Liver (tissue), 9 donors: Measurements from ENCODE around the gene SLCO6A1. TPM values are rescaled to one million over a fixed set of nuclear protein-coding genes. Genes with fewer than 3 reads are reported as not detected.

Source experiments
- DNase-seq: peaks from one replicate; pipeline ENCODE4 v3.0.0-alpha.2; 2017; ENCODE audit warnings: low spot score
- H3K27ac ChIP-seq, 2 donors: one replicate each; pipeline ENCODE4 v1.7.0; 2013; ENCODE audit warnings: inconsistent platforms in 2 of 2, low read length in 2 of 2, control low read depth in 1 of 2, low read depth in 1 of 2, mild to moderate bottlenecking in 1 of 2
- H3K27me3 ChIP-seq, 4 donors: one replicate each; pipeline versions ENCODE4 v1.6.1 to v1.7.0; 2013; ENCODE audit warnings: low read length in 3 of 4, inconsistent platforms in 1 of 4, mild to moderate bottlenecking in 1 of 4, moderate library complexity in 1 of 4; ENCODE audit not compliant: control insufficient read depth in 4 of 4, insufficient read depth in 4 of 4
- H3K36me3 ChIP-seq, 4 donors: one replicate each; pipeline versions ENCODE4 v1.6.1 to v1.7.0; 2013; ENCODE audit warnings: low read length in 3 of 4, mild to moderate bottlenecking in 3 of 4, low read depth in 1 of 4, moderate library complexity in 1 of 4; ENCODE audit not compliant: control insufficient read depth in 4 of 4, insufficient read depth in 3 of 4
- H3K4me1 ChIP-seq, 4 donors: one replicate each; pipeline versions ENCODE4 v1.6.1 to v1.7.0; 2013; ENCODE audit warnings: low read length in 3 of 4, mild to moderate bottlenecking in 3 of 4, moderate library complexity in 1 of 4; ENCODE audit not compliant: control insufficient read depth in 4 of 4, insufficient read depth in 4 of 4
- H3K4me3 ChIP-seq, 3 donors: one replicate each; pipeline versions ENCODE4 v1.6.1 to v1.7.0; 2013; ENCODE audit warnings: low read length in 3 of 3, control low read depth in 1 of 3, low read depth in 1 of 3, mild to moderate bottlenecking in 1 of 3
- H3K9ac ChIP-seq, 2 donors: one replicate each; pipeline ENCODE4 v1.7.0; 2013; ENCODE audit warnings: low read length in 2 of 2, mild to moderate bottlenecking in 2 of 2, moderate library complexity in 2 of 2, control low read depth in 1 of 2, low read depth in 1 of 2
- H3K9me3 ChIP-seq, 4 donors: one replicate each; pipeline versions ENCODE4 v1.6.1 to v1.7.0; 2013; ENCODE audit warnings: low read length in 3 of 4; ENCODE audit not compliant: control insufficient read depth in 4 of 4
- ATF3 ChIP-seq: IDR thresholded peaks from 2 replicates; pipeline ENCODE4 v1.6.1; 2016; ENCODE audit warnings: antibody characterized with exemption
- CTCF ChIP-seq: fragments of 150-350 bp; IDR thresholded peaks from 2 replicates; pipeline ENCODE4 v1.5.1; 2017; ENCODE audit warnings: improper control_type of control experiment, low read depth, low read length; ENCODE audit not compliant: missing input control
- EGR1 ChIP-seq, 2 donors: IDR thresholded peaks; 2 replicates each; pipeline ENCODE4 v1.6.1; 2016 to 2018; ENCODE audit warnings: antibody characterized with exemption in 2 of 2, low read depth in 2 of 2
- FOXA1 ChIP-seq: IDR thresholded peaks from 2 replicates; pipeline ENCODE4 v1.6.1; 2016; ENCODE audit warnings: antibody characterized with exemption
- FOXA2 ChIP-seq: IDR thresholded peaks from 2 replicates; pipeline ENCODE4 v1.6.1; 2016; ENCODE audit warnings: antibody characterized with exemption
- GABPA ChIP-seq, 2 donors: IDR thresholded peaks in 1 of 2; conservative IDR thresholded peaks in 1 of 2; 2 replicates each; pipeline ENCODE4 v1.6.1; 2016; ENCODE audit warnings: antibody characterized with exemption in 2 of 2, mild to moderate bottlenecking in 1 of 2, moderate library complexity in 1 of 2
- HNF4A ChIP-seq, 2 donors: conservative IDR thresholded peaks; 2 replicates each; pipeline ENCODE4 v1.6.1; 2016; ENCODE audit warnings: antibody characterized with exemption in 2 of 2, mild to moderate bottlenecking in 2 of 2
- HNF4G ChIP-seq: IDR thresholded peaks from 2 replicates; pipeline ENCODE4 v1.6.1; 2016; ENCODE audit warnings: antibody characterized with exemption
- JUND ChIP-seq, 2 donors: IDR thresholded peaks; 2 replicates each; pipeline ENCODE4 v1.6.1; 2016; ENCODE audit warnings: antibody characterized with exemption in 2 of 2
- MAX ChIP-seq: IDR thresholded peaks from 2 replicates; pipeline ENCODE4 v1.6.1; 2016; ENCODE audit warnings: antibody characterized with exemption
- NR2F2 ChIP-seq: IDR thresholded peaks from 2 replicates; pipeline ENCODE4 v1.6.1; 2016; ENCODE audit warnings: antibody characterized with exemption
- RAD21 ChIP-seq, 2 donors: IDR thresholded peaks; 2 replicates each; pipeline ENCODE4 v1.6.1; 2016; ENCODE audit warnings: antibody characterized with exemption in 2 of 2, mild to moderate bottlenecking in 2 of 2
- REST ChIP-seq: IDR thresholded peaks from 2 replicates; pipeline ENCODE4 v1.6.1; 2016; ENCODE audit warnings: antibody characterized with exemption, mild to moderate bottlenecking
- RXRA ChIP-seq, 2 donors: IDR thresholded peaks; 2 replicates each; pipeline ENCODE4 v1.6.1; 2017 to 2018; ENCODE audit warnings: antibody characterized with exemption in 2 of 2, mild to moderate bottlenecking in 1 of 2
- SP1 ChIP-seq: IDR thresholded peaks from 2 replicates; pipeline ENCODE4 v1.6.1; 2018; ENCODE audit warnings: antibody characterized with exemption, mild to moderate bottlenecking
- TAF1 ChIP-seq: conservative IDR thresholded peaks from 2 replicates; pipeline ENCODE4 v1.6.1; 2016; ENCODE audit warnings: antibody characterized with exemption, mild to moderate bottlenecking
- YY1 ChIP-seq: IDR thresholded peaks from 2 replicates; pipeline ENCODE4 v1.6.1; 2016; ENCODE audit warnings: antibody characterized with exemption, mild to moderate bottlenecking
- ZBTB33 ChIP-seq: IDR thresholded peaks from 2 replicates; pipeline ENCODE4 v1.6.1; 2016; ENCODE audit warnings: antibody characterized with exemption
- WGBS: extraction: QIAGEN DNeasy Blood & Tissue Kit; methylation state at CpG from one replicate; pipeline ENCODE4 v1.1.7; 2013; 5-methylcytosine and 5-hydroxymethylcytosine counted together
- polyA plus RNA-seq, 2 donors: library from polyadenylated mRNA; stranded (reverse) in 1 of 2; unstranded in 1 of 2; fragments of 200-250 nt in 1 of 2; fragments of >200 nt in 1 of 2; fragmentation: Nextera tagmentation in 1 of 2; extraction: Ambion mirVana in 1 of 2; gene quantifications; one replicate each; pipeline versions ENCODE4 v1.2.1 to v1.2.3, GENCODE V29; 2013 to 2015
- total RNA-seq, 2 donors: library from RNA; depleted of rRNA; stranded (reverse); fragments of >200 nt; gene quantifications; one replicate each; pipeline ENCODE4 v1.2.3, GENCODE V29; 2014
- donor health status: healthy.
- donor health status: healthy.
- donor health status: healthy.
- donor health status: healthy.
- donor health status: healthy.

SLCO6A1 gene
- total and polyA plus RNA-seq, 4 donors = not detected

GRCh38 chr5:102542057-102542456 lies 43.3 kb upstream of the SLCO6A1 start:
- H3K4me3 ChIP-seq = no peak overlapping the region
- no peaks in the 10 kb centered on the region for H3K9me3 ChIP-seq
- 55% methylated on average over 1 of the region's 1 CpG for WGBS
- H3K36me3 ChIP-seq = no peaks in the 10 kb centered on the region
- no peak overlapping the region for H3K9ac ChIP-seq
- no peak overlapping the region for H3K27ac ChIP-seq
- H3K4me1 ChIP-seq = no peaks in the 10 kb centered on the region
- H3K27me3 ChIP-seq = no peaks in the 10 kb centered on the region
- TF ChIP-seq TAF1 (no peak), FOXA1 (no peak), GABPA (IDR thresholded peaks at IDR 0.05 in 1 of 2, conservative IDR thresholded peaks at IDR 0.05 in 1 of 2) (no peak), HNF4G (no peak), HNF4A (conservative IDR thresholded peaks at IDR 0.05) (no peak), REST (no peak), RAD21 (IDR thresholded peaks at IDR 0.05) (no peak), NR2F2 (no peak), ATF3 (no peak), MAX (no peak), JUND (IDR thresholded peaks at IDR 0.05) (no peak), CTCF (no peak), SP1 (no peak), FOXA2 (no peak), ZBTB33 (no peak), RXRA (IDR thresholded peaks at IDR 0.05) (no peak), EGR1 (IDR thresholded peaks at IDR 0.05; ENCODE audit: low read depth in 2 of 2) (no peak), YY1 (no peak)
- no peak for DNase-seq
